Sciatic nerve (tissue), 2 donors: ENCODE measurements around the gene CDC26. TPM values are rescaled to one million over a fixed set of nuclear protein-coding genes. Genes with fewer than 3 reads are reported as not detected.

ENCODE experiments used
- ATAC-seq: fragments of 200-7000 bp; cut with Tn5 transposase; one replicate; pipeline ENCODE4 v1.9.1; 2020; ENCODE audit warnings: mild to moderate bottlenecking, moderate library complexity
- DNase-seq: peaks from one replicate; pipeline ENCODE4 v3.0.0-alpha.2; 2020; ENCODE audit warnings: low spot score
- intact Hi-C: fragments of 100-400 bp; cut with DNase I; formaldehyde crosslinking; loops from one replicate; pipeline ENCODE4 v1.14.2; 2022
- total RNA-seq: library from RNA; stranded (reverse); fragmentation: NEBNext Ultra II Directional; extraction: Animal tissue kit (Norgen Biotek cat#: 25700); gene quantifications from one replicate; pipeline ENCODE4 v1.2.1, GENCODE V29; 2021
- donor health status: DM: no; HTN: no; CAD: no.
- donor health status: DM: no; HTN: no; CAD: no.

Gene CDC26
- total RNA-seq, 1 donor from 2014 or later = 28.2 TPM

GRCh38 chr9:113219186-113219936 lies 56.0 kb downstream of the CDC26 start:
- intact Hi-C loops = no loop called here
- no peak for DNase-seq
- ATAC-seq = no peak

Other genes starting within 250 kb of the CDC26 start
- gene ZFP37, start 218.8 kb downstream of the CDC26 start, total RNA-seq = 6.5 TPM
- gene SLC31A2, start 124.6 kb downstream of the CDC26 start, total RNA-seq = 11.6 TPM
- 36.4 TPM for gene FKBP15, start 54.3 kb downstream of the CDC26 start, total RNA-seq
- gene SLC31A1, start 54.0 kb downstream of the CDC26 start, total RNA-seq = 13.2 TPM
- 16.3 TPM for gene PRPF4, start 86 bp upstream of the CDC26 start, total RNA-seq
- not detected for gene RNF183, start 27.8 kb upstream of the CDC26 start, total RNA-seq
- 4.6 TPM for gene WDR31, start 64.7 kb upstream of the CDC26 start, total RNA-seq
- gene BSPRY, start 74.0 kb upstream of the CDC26 start, total RNA-seq = 0.22 TPM
- 11.6 TPM for gene HDHD3, start 101.4 kb upstream of the CDC26 start, total RNA-seq
- gene ALAD, start 125.7 kb upstream of the CDC26 start, total RNA-seq = 83.6 TPM
- gene POLE3, start 135.1 kb upstream of the CDC26 start, total RNA-seq = 20.6 TPM
- gene C9orf43, start 135.2 kb upstream of the CDC26 start, total RNA-seq = 0.45 TPM
- 43.1 TPM for gene RGS3, start 188.2 kb upstream of the CDC26 start, total RNA-seq